GM12801 (cell line): ENCODE measurements around the gene ATP11C.

Experiments used
- TF ChIP-seq, protein P1 (sequence below): IDR thresholded peaks from one replicate; pipeline ENCODE4 v1.5.1; 2011; ENCODE audit warnings: control low read depth; ENCODE audit not compliant: insufficient read length; ENCODE audit errors: extremely low read depth

ATP11C gene

DNA sequence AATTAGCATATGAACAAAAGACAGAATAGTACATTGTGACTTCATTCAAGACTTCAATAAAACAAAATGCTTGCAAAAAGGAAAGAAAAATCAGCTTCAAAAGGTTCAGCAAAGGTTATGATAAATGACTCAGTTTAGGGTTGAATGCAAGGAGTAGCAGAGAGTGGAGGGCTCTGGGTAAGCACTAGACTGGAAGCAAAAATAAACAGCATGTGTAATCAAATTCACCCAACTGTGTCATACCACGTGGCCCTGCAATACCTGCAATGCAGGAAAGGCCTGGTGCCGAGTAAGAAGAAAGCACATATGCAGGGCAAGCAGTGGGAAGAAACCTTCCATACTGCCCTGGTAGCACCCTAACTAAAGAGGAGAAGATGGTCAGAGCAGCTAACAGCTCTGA lies 88.7 kb downstream of the ATP11C start:
- TF ChIP-seq, protein P1, sequence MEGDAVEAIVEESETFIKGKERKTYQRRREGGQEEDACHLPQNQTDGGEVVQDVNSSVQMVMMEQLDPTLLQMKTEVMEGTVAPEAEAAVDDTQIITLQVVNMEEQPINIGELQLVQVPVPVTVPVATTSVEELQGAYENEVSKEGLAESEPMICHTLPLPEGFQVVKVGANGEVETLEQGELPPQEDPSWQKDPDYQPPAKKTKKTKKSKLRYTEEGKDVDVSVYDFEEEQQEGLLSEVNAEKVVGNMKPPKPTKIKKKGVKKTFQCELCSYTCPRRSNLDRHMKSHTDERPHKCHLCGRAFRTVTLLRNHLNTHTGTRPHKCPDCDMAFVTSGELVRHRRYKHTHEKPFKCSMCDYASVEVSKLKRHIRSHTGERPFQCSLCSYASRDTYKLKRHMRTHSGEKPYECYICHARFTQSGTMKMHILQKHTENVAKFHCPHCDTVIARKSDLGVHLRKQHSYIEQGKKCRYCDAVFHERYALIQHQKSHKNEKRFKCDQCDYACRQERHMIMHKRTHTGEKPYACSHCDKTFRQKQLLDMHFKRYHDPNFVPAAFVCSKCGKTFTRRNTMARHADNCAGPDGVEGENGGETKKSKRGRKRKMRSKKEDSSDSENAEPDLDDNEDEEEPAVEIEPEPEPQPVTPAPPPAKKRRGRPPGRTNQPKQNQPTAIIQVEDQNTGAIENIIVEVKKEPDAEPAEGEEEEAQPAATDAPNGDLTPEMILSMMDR, result no peak

DNA sequence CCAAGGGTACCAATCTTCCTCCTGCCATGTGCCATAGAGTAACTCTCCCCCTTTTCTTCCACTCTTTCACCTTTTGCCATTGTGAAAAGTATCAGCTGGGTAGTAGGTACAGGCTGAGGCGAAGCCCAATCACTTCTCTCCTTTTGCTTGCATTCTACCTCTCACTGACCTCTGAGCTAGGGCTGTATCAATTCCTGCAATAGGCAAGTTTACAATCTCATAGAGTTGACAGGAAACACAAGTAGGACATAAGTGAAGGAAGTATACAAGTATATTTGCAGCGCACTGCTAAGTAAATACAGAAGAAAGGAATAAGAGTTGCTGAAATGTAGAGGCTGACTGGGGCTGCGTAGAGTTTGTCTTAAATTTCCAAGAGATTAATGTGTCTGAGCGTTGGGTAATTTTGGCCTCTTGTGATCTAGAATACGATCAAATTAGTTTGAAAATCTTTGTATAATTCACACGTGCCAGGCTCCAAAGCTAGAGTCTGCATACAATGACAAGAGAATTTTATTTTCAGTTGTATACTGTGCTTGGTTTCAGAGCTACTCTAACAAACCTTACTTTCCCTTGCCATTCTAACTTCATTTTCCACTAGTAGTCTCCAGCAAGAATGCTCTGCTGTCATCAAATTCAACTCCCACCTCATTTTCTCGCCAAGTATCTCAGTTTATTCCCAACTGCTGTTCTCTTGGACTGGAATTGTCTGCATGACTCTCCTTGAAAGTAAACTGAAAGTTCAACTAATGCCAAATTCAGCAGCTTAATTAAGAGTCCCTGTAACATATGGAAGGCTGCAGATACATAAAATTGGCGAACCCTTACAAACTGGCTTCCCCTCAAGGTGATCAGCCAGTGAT lies 90.3 kb downstream of the ATP11C start:
- TF ChIP-seq, protein P1, result no peak

DNA sequence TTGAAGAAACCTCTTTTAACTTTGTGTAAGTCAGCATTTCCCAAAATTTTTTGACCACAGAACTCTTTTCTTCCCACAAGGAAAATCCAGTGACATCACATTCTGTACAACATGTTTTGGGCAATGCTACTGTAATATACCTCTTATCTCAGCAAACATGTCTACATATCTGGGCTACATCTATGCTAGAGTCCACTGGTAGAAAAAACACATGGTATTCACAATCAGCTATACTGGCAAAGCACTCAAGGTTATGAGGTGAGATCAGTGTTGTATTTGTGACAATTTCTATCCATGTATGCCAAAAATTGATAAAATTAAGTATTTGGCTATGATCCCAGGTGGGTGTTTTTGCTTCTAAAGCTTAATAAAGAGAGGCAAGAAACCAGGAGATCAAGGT lies 98.0 kb downstream of the ATP11C start:
- TF ChIP-seq, protein P1, result no peak

DNA sequence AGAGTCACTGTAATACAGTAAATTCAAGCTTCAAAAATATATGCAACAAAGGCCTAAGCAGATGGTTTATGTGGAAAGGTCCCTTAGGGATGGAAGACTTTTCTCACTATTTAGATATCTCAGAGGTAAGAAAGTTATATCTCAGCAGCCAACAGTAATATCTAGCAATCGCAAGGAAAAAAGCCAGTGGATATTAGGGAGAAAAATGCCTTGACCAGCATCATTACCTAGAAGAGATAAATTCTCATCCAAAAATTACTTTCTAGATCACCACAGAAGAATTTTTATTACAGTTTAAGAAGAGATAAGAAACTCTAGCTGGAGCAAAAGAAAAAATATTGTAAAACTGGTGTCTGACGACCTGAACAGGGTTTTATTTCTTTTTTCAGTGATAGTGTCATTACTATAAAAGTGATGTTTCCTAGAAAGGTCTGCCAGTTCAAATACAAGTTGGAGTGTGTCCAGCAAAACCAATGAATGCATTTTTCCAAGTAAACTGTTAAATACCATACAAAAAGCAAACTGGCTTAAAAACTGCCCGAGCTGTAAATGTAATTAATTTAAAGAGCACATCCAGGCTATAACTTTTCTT lies 100.0 kb downstream of the ATP11C start:
- TF ChIP-seq, protein P1, result no peak

DNA sequence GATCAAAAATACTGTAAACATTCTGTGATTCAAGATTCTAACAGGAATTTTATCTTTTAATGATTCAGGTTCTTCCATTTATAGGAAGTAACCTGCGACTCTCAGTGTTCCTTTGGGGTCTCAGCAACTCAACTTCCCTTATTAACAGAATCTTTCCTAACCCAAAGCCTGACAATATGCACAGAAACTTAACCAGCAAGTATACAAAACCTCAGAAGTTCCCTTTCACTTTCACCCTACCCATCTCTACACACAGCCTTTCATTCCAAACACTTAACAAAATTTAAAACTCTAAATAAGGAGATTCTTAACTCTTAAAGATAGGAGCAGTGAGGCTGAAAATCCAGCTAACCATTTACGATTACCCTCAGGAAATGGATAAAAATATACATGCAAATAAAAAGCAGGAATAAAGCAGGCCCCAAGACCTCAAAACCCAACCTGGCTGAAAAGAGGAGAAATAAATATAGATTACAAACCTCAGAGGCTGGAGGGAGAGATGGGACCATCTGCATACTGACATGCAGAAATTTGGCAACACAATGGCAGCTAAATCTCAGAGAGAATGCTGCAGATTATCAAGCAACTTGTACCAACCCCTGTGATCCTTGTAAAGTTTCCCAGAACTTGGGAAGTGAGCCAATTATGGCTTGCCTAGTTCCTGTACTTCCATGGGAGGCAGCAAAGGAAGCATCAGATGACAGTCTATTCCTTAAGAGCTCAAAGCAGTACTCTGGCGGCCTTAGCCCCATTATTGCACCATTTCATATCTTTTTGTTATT lies 101.0 kb downstream of the ATP11C start:
- TF ChIP-seq, protein P1, result no peak

DNA sequence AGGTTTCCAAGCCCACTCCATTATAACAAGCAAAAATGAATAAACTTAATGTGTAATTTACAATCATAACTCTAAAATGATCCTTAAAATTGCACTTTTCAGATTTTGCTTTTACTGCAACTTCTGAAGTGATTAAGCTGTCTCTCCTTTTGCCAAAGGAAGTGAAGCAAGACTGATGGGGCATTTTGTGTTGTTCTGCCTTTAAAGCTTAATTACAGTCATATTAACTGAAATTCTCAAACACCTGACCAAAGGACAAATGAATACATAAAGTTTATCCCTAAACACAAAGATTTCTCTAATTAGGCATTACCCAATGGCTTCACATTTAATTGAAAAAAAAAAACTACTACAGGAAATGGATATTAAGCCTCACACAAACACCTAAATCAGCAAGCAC lies 101.8 kb downstream of the ATP11C start:
- TF ChIP-seq, protein P1, result no peak

DNA sequence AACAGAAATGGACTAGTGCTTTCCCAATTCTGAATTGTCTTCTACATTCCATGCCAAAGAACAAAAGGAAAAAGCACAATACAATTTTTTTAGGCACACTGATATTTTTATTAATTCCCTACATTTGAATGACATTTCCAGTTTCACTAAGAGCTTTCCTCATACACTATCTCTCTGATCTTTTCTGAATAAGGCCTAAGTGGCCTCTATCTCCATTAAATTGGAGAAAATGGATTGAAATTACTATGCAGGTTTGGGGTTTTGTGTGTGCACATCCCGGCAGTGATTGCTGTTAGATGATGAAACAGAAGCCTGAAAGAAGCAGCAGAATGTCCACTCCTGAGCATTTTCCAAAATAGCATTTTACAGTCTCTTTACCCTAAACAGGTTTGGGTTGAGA lies 104.0 kb downstream of the ATP11C start:
- TF ChIP-seq, protein P1, result no peak
